Left hindlimb (tissue), 1 donor: Measurements from ENCODE around the gene HCFC1R1.

Source experiments
- DNase-seq: peaks from one replicate; pipeline ENCODE4 v3.0.0-alpha.2; 2018

Gene HCFC1R1

DNA sequence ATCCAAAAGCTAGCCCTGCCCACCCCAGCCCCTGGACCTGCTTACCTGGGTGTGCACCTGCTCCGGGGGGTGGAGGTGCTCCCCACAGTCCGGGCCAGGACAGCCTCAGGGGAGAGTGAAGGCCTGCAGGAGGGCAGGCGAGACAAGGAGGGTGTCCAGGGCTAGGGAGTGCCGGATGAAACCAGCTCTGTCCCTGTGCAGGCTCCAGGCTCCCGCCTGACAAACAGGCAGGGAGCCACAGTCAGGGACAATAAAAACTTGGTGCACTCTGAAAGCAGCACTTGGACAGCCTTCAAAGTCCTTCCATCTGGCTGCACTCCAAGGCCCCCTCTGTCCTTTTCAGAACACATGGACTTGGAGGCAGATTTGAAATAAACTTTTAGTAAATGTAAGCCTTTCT is 50.6 kb downstream of the HCFC1R1 start:
- no peak for DNase-seq
